Measurements from ENCODE around the gene RAC3.

GRCh38 chr17:82019690-82020571 is 11.5 kb upstream of the RAC3 start:
- no peak for TF ChIP-seq TAF1 (IDR thresholded peaks at IDR 0.05; ENCODE audit: borderline replicate concordance, insufficient read depth, low read length)
- TF ChIP-seq POLR2AphosphoS5 (IDR thresholded peaks at IDR 0.05; ENCODE audit: low read depth, low read length) = no peak; the same call in 1 of the 2 replicates
- TF ChIP-seq REST (IDR thresholded peaks at IDR 0.05; ENCODE audit: insufficient read depth in 1 of 2, low read depth in 2 of 2, low read length in 2 of 2) = no peak

All from PFSK-1 (cell line).